CD4-positive, CD25-positive, alpha-beta regulatory T cell (primary cell): ENCODE data around the gene CSK. TPM values are rescaled to one million over a fixed set of nuclear protein-coding genes. Genes with fewer than 3 reads are reported as not detected.

Experiments
- ATAC-seq, 2 donors: fragments of 150-1000 bp; cut with Tn5 transposase; one replicate each; pipeline ENCODE4 v1.10.0; 2021; ENCODE audit warnings: low read depth in 2 of 2, moderate number of reproducible peaks in 2 of 2, moderate library complexity in 1 of 2
- DNase-seq, 3 donors: peaks; one replicate each; pipeline versions ENCODE4 v3.0.0 to v3.0.0-alpha.2; 2012 to 2022; ENCODE audit warnings: mixed read lengths in 1 of 3
- H3K27ac ChIP-seq: one replicate; pipeline ENCODE4 v1.7.0; 2013; ENCODE audit warnings: mild to moderate bottlenecking, low read length; ENCODE audit not compliant: insufficient read depth, poor library complexity, severe bottlenecking
- H3K27me3 ChIP-seq: one replicate; pipeline ENCODE4 v1.7.0; 2013; ENCODE audit warnings: low read length; ENCODE audit not compliant: control insufficient read depth, insufficient read depth
- H3K36me3 ChIP-seq: one replicate; pipeline ENCODE4 v1.7.0; 2013; ENCODE audit warnings: mild to moderate bottlenecking, low read length, moderate library complexity; ENCODE audit not compliant: control insufficient read depth, insufficient read depth
- H3K4me1 ChIP-seq: 2 replicates; pipeline ENCODE4 v1.7.0; 2013; ENCODE audit warnings: mild to moderate bottlenecking, low read length; ENCODE audit not compliant: insufficient read depth, control insufficient read depth, poor library complexity, severe bottlenecking
- H3K4me3 ChIP-seq: one replicate; pipeline ENCODE4 v1.7.0; 2013; ENCODE audit warnings: low read depth, mild to moderate bottlenecking, low read length, moderate library complexity
- H3K9me3 ChIP-seq, 2 experiments: 1 replicate in 1 of 2; 2 replicates in 1 of 2; pipeline ENCODE4 v1.7.0; 2013; ENCODE audit warnings: low read length in 2 of 2, mild to moderate bottlenecking in 1 of 2, moderate library complexity in 1 of 2; ENCODE audit not compliant: control insufficient read depth in 2 of 2
- H3K27ac Mint-ChIP-seq, 3 donors: one replicate each; pipeline ENCODE4 v1.8.0; 2020 to 2022; ENCODE audit warnings: mild to moderate bottlenecking in 3 of 3, mixed read lengths in 3 of 3, moderate library complexity in 2 of 3
- H3K27me3 Mint-ChIP-seq: one replicate; pipeline ENCODE4 v1.8.0; 2022; ENCODE audit warnings: mild to moderate bottlenecking, mixed read lengths
- H3K36me3 Mint-ChIP-seq: one replicate; pipeline ENCODE4 v1.8.0; 2020; ENCODE audit warnings: mixed read lengths
- H3K4me1 Mint-ChIP-seq, 4 donors: one replicate each; pipeline ENCODE4 v1.8.0; 2020 to 2022; ENCODE audit warnings: mixed read lengths in 4 of 4, mild to moderate bottlenecking in 1 of 4
- H3K4me3 Mint-ChIP-seq, 4 donors: one replicate each; pipeline ENCODE4 v1.8.0; 2020 to 2022; ENCODE audit warnings: mild to moderate bottlenecking in 4 of 4, mixed read lengths in 4 of 4, moderate library complexity in 3 of 4
- H3K9me3 Mint-ChIP-seq, 7 donors: one replicate each; pipeline ENCODE4 v1.8.0; 2020 to 2022; ENCODE audit warnings: mixed read lengths in 7 of 7, mild to moderate bottlenecking in 3 of 7, moderate library complexity in 2 of 7
- polyA plus RNA-seq, 4 donors: library from polyadenylated mRNA; unstranded; fragments of 300-500 nt; fragmentation: Illumina TruSeq; gene quantifications; one replicate each; pipeline ENCODE4 v1.2.3, GENCODE V29; 2021
- total RNA-seq: library from RNA; stranded (reverse); gene quantifications from one replicate; pipeline ENCODE4 v1.2.3, GENCODE V29; 2022

Gene CSK
- total and polyA plus RNA-seq, 5 donors from 2014 or later: 131 to 257 (median 148) TPM

DNA sequence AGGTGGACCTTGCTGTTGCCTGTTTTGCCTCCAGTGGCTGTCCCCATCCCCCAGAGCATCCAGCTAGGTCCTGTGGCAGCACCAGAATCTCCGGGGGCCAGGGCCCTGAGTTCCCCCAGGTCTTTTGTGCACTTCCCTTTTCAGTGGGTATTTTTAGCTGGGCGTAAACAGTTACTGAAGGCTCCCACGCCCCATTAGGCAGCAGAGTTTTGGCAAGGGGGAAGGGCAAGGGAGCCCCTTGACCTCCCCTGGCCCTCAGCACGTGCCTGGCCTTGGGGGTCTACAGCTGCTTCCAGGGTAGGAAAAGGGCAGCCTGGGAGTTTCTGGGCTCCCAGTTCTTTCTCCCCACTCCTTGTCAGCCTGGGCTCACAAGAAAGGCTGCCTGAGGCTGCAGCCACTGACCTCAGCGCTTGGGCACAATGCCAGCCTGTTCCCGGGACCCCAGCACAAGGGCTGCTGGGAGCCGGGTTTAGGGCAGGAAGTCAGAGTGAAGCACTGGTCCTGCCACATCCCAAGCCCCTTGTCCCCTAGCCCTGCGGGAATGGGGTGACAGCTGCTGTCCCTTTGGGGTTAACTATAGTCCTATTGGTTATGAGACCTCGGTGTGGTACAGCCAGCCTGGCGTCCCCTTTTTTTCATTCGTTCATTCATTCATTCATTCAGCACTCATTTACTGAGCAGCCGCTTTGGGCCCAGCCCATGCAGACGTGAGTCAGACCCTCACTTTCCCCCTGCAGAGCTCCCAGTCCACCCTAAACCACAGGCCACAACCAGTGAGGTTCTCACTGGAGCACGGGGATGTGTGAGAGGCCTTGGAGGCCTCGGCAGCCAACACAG lies 8.4 kb downstream of the CSK start:
- ATAC-seq (no peak), DNase-seq (no peak)
- Histone ChIP-seq H3K9me3 (no peaks in the 10 kb centered on the region), H3K4me1 (peaks cover 100% of the 10 kb centered on the region), H3K27me3 (no peaks in the 10 kb centered on the region), H3K4me3 (peak overlapping the region; percentile 85), H3K36me3 (no peaks in the 10 kb centered on the region), H3K27ac (peak overlapping the region; percentile 95)
- peak overlapping the region; percentile 89 to 98 (median 94) for H3K4me3 Mint-ChIP-seq
- H3K36me3 Mint-ChIP-seq: peaks cover 15% of the 10 kb centered on the region
- peak overlapping the region; percentile 97 to 100 (median 99) for H3K27ac Mint-ChIP-seq
- peaks cover 0 to 1% (median 0%) of the 10 kb centered on the region in 7 donors for H3K9me3 Mint-ChIP-seq
- peaks cover 20 to 95% (median 61%) of the 10 kb centered on the region in 4 donors for H3K4me1 Mint-ChIP-seq
- H3K27me3 Mint-ChIP-seq: peaks cover 4% of the 10 kb centered on the region

- Histone ChIP-seq H3K9me3 (no peaks in the 10 kb centered on the region), H3K36me3 (no peaks in the 10 kb centered on the region), H3K4me3 (peak overlapping the region; percentile 85), H3K4me1 (peaks cover 100% of the 10 kb centered on the region), H3K27ac (peak overlapping the region; percentile 95), H3K27me3 (no peaks in the 10 kb centered on the region)
- DNase-seq (no peak), ATAC-seq (no peak)
- Mint-ChIP-seq H3K4me1 (peaks cover 25 to 94% (median 64%) of the 10 kb centered on the region in 4 donors), H3K36me3 (peaks cover 12% of the 10 kb centered on the region), H3K27ac (peak overlapping the region; percentile 92 to 96 (median 95)), H3K4me3 (peak overlapping the region; percentile 83 to 98 (median 92)), H3K9me3 (peaks cover 0 to 1% (median 0%) of the 10 kb centered on the region in 7 donors), H3K27me3 (peaks cover 4% of the 10 kb centered on the region)
These were observed 9.1 kb downstream of the CSK start for GRCh38 chr15:74791007-74791406.

GRCh38 chr15:74791667-74792066 lies 9.8 kb downstream of the CSK start:
- peaks cover 100% of the 10 kb centered on the region for H3K4me1 ChIP-seq
- DNase-seq (no peak), ATAC-seq (no peak)
- peaks cover 4% of the 10 kb centered on the region for H3K27me3 Mint-ChIP-seq
- H3K4me1 Mint-ChIP-seq: peaks cover 29 to 94% (median 69%) of the 10 kb centered on the region in 4 donors
- no peaks in the 10 kb centered on the region for H3K27me3 ChIP-seq
- H3K9me3 ChIP-seq: no peaks in the 10 kb centered on the region
- peaks cover 0 to 1% (median 0%) of the 10 kb centered on the region in 7 donors for H3K9me3 Mint-ChIP-seq
- H3K27ac Mint-ChIP-seq: peak overlapping the region; percentile 92 to 96 (median 95)
- no peaks in the 10 kb centered on the region for H3K36me3 ChIP-seq
- H3K4me3 Mint-ChIP-seq: peak overlapping the region; percentile 83 to 98 (median 92)
- peak overlapping the region; percentile 95 for H3K27ac ChIP-seq
- H3K36me3 Mint-ChIP-seq: peaks cover 15% of the 10 kb centered on the region
- H3K4me3 ChIP-seq: peak overlapping the region; percentile 85

GRCh38 chr15:74792227-74793016 lies 10.5 kb downstream of the CSK start:
- no peaks in the 10 kb centered on the region for H3K9me3 ChIP-seq
- no peak for DNase-seq
- H3K27ac ChIP-seq: peak overlapping the region; percentile 95

GRCh38 chr15:74793135-74794028 lies 11.5 kb downstream of the CSK start:
- Histone ChIP-seq H3K9me3 (no peaks in the 10 kb centered on the region), H3K4me3 (peak overlapping the region; percentile 54), H3K27ac (peak overlapping the region; percentile 95), H3K4me1 (peaks cover 100% of the 10 kb centered on the region), H3K27me3 (no peaks in the 10 kb centered on the region), H3K36me3 (peaks cover 7% of the 10 kb centered on the region)
- Mint-ChIP-seq H3K27me3 (no peaks in the 10 kb centered on the region), H3K9me3 (peaks cover 0 to 1% (median 0%) of the 10 kb centered on the region in 7 donors), H3K4me1 (peaks cover 29 to 93% (median 65%) of the 10 kb centered on the region in 4 donors), H3K4me3 (peak overlapping the region; percentile 75 to 98 (median 92)), H3K36me3 (peaks cover 20% of the 10 kb centered on the region), H3K27ac (peak overlapping the region; percentile 92 to 96 (median 95))
- peak; percentile 44 to 48 for ATAC-seq
- peak; percentile 68 to 78 (median 76) for DNase-seq

More at GRCh38 chr15:74792227-74793016, 10.5 kb downstream of the CSK start:
- peaks cover 3% of the 10 kb centered on the region for H3K27me3 Mint-ChIP-seq
- peaks cover 29 to 93% (median 66%) of the 10 kb centered on the region in 4 donors for H3K4me1 Mint-ChIP-seq
- ATAC-seq: no peak
- H3K9me3 Mint-ChIP-seq: peaks cover 0 to 1% (median 0%) of the 10 kb centered on the region in 7 donors
- peaks cover 15% of the 10 kb centered on the region for H3K36me3 Mint-ChIP-seq
- peak overlapping the region; percentile 83 to 98 (median 92) for H3K4me3 Mint-ChIP-seq
- Histone ChIP-seq H3K36me3 (no peaks in the 10 kb centered on the region), H3K27me3 (no peaks in the 10 kb centered on the region), H3K4me1 (peaks cover 100% of the 10 kb centered on the region), H3K4me3 (peak overlapping the region; percentile 85)
- H3K27ac Mint-ChIP-seq: peak overlapping the region; percentile 92 to 96 (median 95)

DNA sequence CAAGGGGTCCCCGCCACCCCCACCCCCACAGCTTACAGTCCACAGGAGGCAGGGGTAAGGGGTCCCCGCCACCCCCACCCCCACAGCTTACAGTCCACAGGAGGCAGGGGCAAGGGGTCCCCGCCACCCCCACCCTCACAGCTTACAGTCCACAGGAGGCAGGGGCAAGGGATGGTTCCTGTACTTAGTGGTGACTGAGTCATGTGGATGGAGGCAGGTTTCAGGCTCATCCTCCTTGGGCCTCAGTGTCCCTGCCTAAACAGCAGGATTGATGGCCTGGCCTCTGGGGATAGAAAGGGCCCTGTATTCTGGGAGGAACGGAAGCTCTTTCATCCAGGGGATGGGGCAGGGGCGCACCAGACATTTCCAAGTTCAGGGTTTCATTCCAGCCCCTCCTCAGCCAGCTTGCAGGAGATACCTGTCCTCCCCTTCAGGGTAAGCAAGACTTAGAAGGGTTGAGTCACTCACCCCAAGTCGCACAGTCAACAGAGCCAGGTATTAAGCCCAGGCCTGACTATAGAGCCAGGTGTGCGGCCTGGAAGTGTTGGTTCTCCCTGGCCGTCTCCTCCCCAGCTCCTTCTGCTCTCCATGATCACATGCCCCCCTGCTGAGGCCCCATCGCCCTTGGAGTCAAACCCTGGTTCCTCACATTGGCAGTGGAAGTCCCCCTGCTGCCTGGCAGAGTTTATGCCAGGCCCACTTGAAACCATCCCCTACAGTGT lies 12.5 kb downstream of the CSK start:
- H3K4me3 Mint-ChIP-seq: peak overlapping the region; percentile 66 to 90 (median 86)
- H3K36me3 Mint-ChIP-seq: peaks cover 20% of the 10 kb centered on the region
- H3K27ac Mint-ChIP-seq: peak overlapping the region; percentile 80 to 95 (median 93)
- H3K9me3 ChIP-seq: no peaks in the 10 kb centered on the region
- DNase-seq (no peak), ATAC-seq (no peak)
- H3K4me3 ChIP-seq: peak overlapping the region; percentile 7
- H3K27ac ChIP-seq: peak overlapping the region; percentile 95
- no peaks in the 10 kb centered on the region for H3K27me3 Mint-ChIP-seq
- peaks cover 29 to 93% (median 61%) of the 10 kb centered on the region in 4 donors for H3K4me1 Mint-ChIP-seq
- H3K27me3 ChIP-seq: no peaks in the 10 kb centered on the region
- H3K9me3 Mint-ChIP-seq: peaks cover 0 to 1% (median 0%) of the 10 kb centered on the region in 7 donors
- peaks cover 17% of the 10 kb centered on the region for H3K36me3 ChIP-seq
- H3K4me1 ChIP-seq: peaks cover 100% of the 10 kb centered on the region
